Prostate gland (tissue), 2 donors: ENCODE data around the gene IGHMBP2. TPM values are rescaled to one million over a fixed set of nuclear protein-coding genes. Genes with fewer than 3 reads are reported as not detected.

Experiments
- DNase-seq: peaks from one replicate; pipeline ENCODE4 v3.0.0-alpha.2; 2019; ENCODE audit warnings: low spot score
- H3K27ac ChIP-seq, 2 donors: fragments of 200-600 bp; sonication (generic); 2 replicates each; pipeline ENCODE4 v1.5.1; 2017 to 2019
- H3K27me3 ChIP-seq: fragments of 200-600 bp; sonication (generic); replicated peaks from 2 replicates; pipeline ENCODE4 v1.5.1; 2019; ENCODE audit not compliant: insufficient read depth
- H3K36me3 ChIP-seq, 2 donors: fragments of 200-600 bp; sonication (generic); 1 replicate in 1 of 2; 2 replicates in 1 of 2; pipeline versions ENCODE4 v1.5.1 to v1.8.1; 2017 to 2019
- H3K4me1 ChIP-seq: fragments of 200-600 bp; sonication (generic); replicated peaks from 2 replicates; pipeline ENCODE4 v1.5.1; 2019
- H3K4me3 ChIP-seq, 2 donors: fragments of 200-600 bp; sonication (generic); 2 replicates each; pipeline ENCODE4 v1.5.1; 2017 to 2019
- H3K9me3 ChIP-seq: fragments of 200-600 bp; sonication (generic); 2 replicates; pipeline ENCODE4 v1.5.1; 2017
- POLR2A ChIP-seq: fragments of 450-650 bp; IDR thresholded peaks from one replicate; pipeline ENCODE4 v1.6.1; 2016; ENCODE audit warnings: antibody characterized with exemption, mild to moderate bottlenecking
- POLR2AphosphoS5 ChIP-seq: sonication (generic); formaldehyde crosslinking; IDR thresholded peaks from one replicate; pipeline ENCODE4 v1.6.1; 2017; ENCODE audit warnings: antibody characterized with exemption
- WGBS: methylation state at CpG from one replicate; pipeline ENCODE4 v1.1.5; 2018; 5-methylcytosine and 5-hydroxymethylcytosine counted together
- intact Hi-C: fragments of 100-400 bp; cut with DNase I; formaldehyde crosslinking; loops from one replicate; pipeline ENCODE4 v1.14.2; 2022
- total RNA-seq, 2 donors: library from RNA; depleted of rRNA; stranded (reverse); fragments of >200 nt; gene quantifications; one replicate each; pipeline ENCODE4 v1.1.0, GENCODE V29; 2016
- TF ChIP-seq, protein P1 (sequence below), 4 experiments: fragments of 200-600 bp in 2 of 4; fragments of 450-650 bp in 2 of 4; sonication (generic) in 2 of 4; IDR thresholded peaks; 1 replicate in 3 of 4; 2 replicates in 1 of 4; pipeline ENCODE4 v1.5.1; 2016 to 2019; ENCODE audit warnings: antibody characterized with exemption in 4 of 4, mild to moderate bottlenecking in 2 of 4, moderate library complexity in 2 of 4

IGHMBP2 gene
- total RNA-seq, 2 donors from 2014 or later, result 17.3 to 34.0 TPM

DNA sequence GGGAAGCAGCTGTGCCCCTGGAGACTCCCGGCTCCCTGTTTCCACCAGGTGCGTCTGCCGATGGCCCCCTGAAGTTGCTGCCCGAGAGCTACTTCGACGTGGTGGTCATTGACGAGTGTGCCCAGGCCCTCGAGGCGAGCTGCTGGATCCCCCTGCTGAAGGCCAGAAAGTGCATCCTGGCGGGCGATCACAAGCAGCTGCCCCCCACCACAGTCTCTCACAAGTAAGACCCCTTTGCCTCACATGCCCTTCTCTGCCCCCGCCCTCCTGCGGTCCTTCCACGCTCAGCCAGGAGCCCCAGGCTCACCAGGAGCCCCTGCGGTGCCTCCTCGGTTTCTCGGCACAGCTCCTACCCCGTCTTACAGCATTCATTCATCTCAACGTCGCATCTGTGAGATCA is 25.4 kb downstream of the IGHMBP2 start:
- WGBS, result 96% methylated on average over 20 of the region's 20 CpGs
- Histone ChIP-seq H3K4me3 (no peak overlapping the region), H3K9me3 (no peaks in the 10 kb centered on the region), H3K4me1 (peaks cover 4% of the 10 kb centered on the region), H3K27me3 (no peaks in the 10 kb centered on the region), H3K36me3 (peaks cover 0 to 9% of the 10 kb centered on the region in 2 donors), H3K27ac (no peak overlapping the region)
- TF ChIP-seq POLR2A (no peak), POLR2AphosphoS5 (no peak)
- no peak for DNase-seq
- intact Hi-C loops, result loop anchor here (10.0 kb wide), 1 partner anchor 716 kb away; the partner anchor contains the start of gene CCND1

DNA sequence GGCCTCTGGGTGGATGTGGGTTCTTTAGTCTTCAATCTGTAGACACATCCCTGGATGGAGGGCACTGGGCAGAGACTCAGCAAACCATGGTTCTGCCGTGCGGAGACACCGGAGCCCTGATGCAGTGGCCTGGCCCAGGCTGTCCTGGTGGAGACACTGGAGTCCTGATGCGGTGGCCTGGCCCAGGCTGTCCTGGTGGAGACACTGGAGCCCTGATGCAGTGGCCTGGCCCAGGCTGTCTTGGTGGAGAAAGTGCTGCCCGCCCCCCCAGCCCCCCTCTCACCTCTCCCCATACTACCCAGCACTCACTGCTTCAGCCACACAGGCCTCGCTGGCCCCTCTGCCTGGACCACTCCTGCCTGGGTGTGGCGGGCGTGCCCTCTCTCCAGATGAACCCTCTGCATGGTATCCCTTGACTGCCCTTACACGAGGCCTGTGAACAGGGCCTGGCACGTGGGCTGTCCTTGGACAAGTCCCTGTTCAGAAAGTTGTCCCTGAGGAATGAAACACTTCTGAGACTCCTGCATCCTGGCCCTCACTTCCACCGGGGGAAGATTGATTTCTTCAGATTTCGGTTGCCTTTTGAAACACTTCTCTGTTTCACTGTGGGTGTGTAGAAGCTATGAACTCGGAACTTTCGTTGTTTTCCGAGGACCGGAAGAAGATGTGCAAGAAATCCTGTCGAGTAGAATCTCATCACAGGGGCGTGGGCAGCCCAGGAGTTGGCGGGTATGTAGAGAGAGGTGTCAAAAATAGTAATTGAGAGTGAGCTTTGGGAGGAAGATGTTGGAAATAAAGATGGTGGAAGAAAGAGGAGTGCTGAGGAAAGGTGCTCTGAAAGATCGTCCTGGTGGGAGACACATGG is 26.2 kb downstream of the IGHMBP2 start:
- Histone ChIP-seq H3K9me3 (no peaks in the 10 kb centered on the region), H3K27me3 (no peaks in the 10 kb centered on the region), H3K4me1 (peaks cover 4% of the 10 kb centered on the region), H3K36me3 (peaks cover 0 to 9% of the 10 kb centered on the region in 2 donors), H3K27ac (no peak overlapping the region), H3K4me3 (no peak overlapping the region)
- DNase-seq, result no peak
- WGBS, result 86% methylated on average over 18 of the region's 20 CpGs
- intact Hi-C loops, result loop anchor here (10.0 kb wide), 1 partner anchor 715 kb away; the partner anchor contains the start of gene CCND1
- no peak for TF ChIP-seq POLR2AphosphoS5
- TF ChIP-seq, protein P1, sequence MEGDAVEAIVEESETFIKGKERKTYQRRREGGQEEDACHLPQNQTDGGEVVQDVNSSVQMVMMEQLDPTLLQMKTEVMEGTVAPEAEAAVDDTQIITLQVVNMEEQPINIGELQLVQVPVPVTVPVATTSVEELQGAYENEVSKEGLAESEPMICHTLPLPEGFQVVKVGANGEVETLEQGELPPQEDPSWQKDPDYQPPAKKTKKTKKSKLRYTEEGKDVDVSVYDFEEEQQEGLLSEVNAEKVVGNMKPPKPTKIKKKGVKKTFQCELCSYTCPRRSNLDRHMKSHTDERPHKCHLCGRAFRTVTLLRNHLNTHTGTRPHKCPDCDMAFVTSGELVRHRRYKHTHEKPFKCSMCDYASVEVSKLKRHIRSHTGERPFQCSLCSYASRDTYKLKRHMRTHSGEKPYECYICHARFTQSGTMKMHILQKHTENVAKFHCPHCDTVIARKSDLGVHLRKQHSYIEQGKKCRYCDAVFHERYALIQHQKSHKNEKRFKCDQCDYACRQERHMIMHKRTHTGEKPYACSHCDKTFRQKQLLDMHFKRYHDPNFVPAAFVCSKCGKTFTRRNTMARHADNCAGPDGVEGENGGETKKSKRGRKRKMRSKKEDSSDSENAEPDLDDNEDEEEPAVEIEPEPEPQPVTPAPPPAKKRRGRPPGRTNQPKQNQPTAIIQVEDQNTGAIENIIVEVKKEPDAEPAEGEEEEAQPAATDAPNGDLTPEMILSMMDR (IDR thresholded peaks at IDR 0.05), result no peak
- no peak for TF ChIP-seq POLR2A

DNA sequence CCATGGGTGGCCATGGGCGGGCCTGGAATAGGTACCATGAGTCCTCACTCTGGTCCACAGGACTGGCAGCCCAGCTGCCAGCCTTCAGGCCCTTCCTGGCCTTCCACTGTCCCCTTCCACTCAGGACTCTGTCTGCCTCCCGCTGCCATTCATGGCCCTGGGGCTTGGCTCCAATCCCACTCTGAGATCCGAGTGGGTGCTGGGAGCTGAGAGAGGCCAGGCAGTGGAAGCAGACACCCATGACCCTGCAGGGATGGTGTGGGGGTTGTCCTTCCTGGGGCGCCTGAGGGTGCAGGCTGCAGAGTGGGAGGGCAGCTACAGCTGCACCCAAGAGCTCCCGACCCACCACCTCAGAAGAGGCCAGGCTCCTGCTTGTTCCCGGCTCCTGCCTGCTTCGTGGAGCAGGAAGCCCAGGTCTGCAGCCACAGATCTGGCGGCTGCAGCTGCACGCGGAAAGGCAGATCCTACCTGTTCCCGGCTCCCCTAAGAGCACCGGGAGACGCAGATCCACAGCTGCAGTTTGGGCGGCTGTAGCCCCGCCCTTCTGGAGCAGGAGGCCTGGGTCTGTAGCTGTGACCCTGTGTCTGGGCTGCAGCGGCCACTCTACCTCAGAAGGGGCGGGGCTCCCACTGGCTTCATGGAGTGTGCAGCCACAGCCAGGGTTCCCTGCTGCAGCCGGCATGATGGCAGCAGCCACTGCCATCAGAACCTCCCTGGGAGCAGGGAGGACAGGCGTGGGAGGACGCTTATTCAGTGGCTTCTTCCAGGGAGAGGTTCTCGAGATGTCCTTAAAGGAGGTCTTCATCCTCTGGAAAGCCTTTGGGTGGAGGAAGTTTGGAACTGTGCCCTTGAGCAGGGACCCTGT is 27.5 kb downstream of the IGHMBP2 start:
- no peak overlapping the region for H3K27ac ChIP-seq
- 91% methylated on average over 19 of the region's 21 CpGs for WGBS
- intact Hi-C loops, result no loop called here

DNA sequence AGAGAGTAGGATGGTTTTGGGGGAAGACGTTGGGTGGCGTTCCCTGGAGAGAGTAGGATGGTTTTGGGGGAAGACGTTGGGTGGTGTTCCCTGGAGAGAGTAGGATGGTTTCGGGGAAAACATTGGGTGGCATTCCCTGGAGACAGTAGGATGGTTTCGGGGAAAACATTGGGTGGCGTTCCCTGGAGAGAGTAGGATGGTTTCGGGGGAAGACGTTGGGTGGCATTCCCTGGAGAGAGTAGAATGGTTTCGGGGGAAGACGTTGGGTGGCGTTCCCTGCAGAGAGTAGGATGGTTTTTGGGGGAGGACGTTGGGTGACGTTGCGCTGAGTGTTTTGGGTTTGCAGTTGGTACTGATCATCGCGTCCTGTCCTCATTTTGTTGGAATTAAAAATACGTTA is 28.2 kb downstream of the IGHMBP2 start:
- no peaks in the 10 kb centered on the region for H3K27me3 ChIP-seq
- no peak for DNase-seq
- WGBS, result 86% methylated on average over 17 of the region's 17 CpGs
- no peak overlapping the region for H3K4me3 ChIP-seq
- TF ChIP-seq, protein P1 (IDR thresholded peaks at IDR 0.05), result no peak
- no peak for TF ChIP-seq POLR2A
- no peak for TF ChIP-seq POLR2AphosphoS5
- intact Hi-C loops, result no loop called here
- H3K9me3 ChIP-seq, result no peaks in the 10 kb centered on the region
- no peak overlapping the region for H3K27ac ChIP-seq
- peaks cover 8 to 13% of the 10 kb centered on the region in 2 donors for H3K36me3 ChIP-seq
- H3K4me1 ChIP-seq, result peaks cover 4% of the 10 kb centered on the region

More for the DNA sequence above, 27.5 kb downstream of the IGHMBP2 start:
- peaks cover under 1 to 9% of the 10 kb centered on the region in 2 donors for H3K36me3 ChIP-seq
- DNase-seq, result no peak
- H3K27me3 ChIP-seq, result no peaks in the 10 kb centered on the region
- H3K9me3 ChIP-seq, result no peaks in the 10 kb centered on the region
- TF ChIP-seq, protein P1 (IDR thresholded peaks at IDR 0.05), result no peak
- H3K4me1 ChIP-seq, result peaks cover 4% of the 10 kb centered on the region
- H3K4me3 ChIP-seq, result no peak overlapping the region

DNA sequence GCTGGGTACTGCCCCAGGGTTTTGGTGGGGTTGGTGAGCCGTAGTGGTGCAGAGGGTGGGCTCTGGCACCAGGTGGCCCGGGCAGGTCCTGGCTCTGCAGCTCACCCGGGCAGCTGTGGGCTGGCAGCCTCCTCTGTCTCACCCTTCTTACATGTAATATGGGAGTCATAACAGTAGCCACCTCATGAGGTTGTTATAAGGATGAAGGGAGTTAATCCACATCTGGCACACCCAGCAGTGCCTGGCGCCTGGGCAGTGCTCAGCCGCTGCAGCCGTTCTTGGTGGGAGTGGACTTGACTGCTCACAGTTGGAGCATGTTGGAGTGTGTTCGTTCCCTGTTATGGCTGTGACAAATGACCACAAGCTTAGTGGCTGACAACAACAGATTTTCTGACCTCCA is 28.7 kb downstream of the IGHMBP2 start:
- TF ChIP-seq, protein P1 (IDR thresholded peaks at IDR 0.05), result no peak
- TF ChIP-seq POLR2AphosphoS5, result no peak
- TF ChIP-seq POLR2A, result no peak
- Histone ChIP-seq H3K9me3 (no peaks in the 10 kb centered on the region), H3K27ac (no peak overlapping the region), H3K27me3 (no peaks in the 10 kb centered on the region), H3K4me3 (no peak overlapping the region), H3K4me1 (peaks cover 4% of the 10 kb centered on the region), H3K36me3 (peaks cover 10 to 13% of the 10 kb centered on the region in 2 donors)
- intact Hi-C loops, result no loop called here
- WGBS, result 92% methylated on average over 7 of the region's 7 CpGs
- DNase-seq, result no peak
